ENCODE measurements around the gene UGT1A3.

DNA sequence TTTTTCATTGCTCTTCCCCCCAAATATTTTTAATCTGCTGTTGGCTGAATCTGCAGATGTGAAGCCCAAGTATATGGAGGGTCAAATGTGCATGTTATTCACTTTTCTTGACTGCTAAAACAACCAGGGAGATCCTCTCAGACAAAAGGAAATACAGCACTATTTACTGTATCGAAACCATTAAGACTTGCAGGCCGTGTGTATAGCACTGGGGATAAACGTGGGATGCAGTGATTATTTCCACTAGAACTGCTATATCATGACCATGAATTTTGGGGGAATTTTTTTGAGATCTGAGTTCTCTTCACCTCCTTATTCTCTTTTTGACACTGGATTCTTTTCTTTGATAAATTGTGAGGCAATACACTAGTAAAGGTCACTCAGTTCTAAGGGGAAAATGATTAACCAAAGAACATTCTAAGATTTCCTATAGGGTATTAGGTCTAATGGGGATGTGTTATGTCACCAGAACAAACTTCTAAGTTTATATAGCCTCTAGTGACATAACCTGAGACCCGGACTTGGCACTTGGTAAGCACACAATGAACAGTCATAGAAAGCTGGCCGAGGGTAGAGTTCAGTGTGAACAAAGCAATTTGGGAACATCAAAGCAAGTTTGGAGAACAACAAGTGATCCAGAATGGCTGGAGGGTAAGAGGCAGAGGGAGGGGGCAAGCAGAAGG is 16.4 kb downstream of the UGT1A3 start:
- TF ChIP-seq, protein P1, sequence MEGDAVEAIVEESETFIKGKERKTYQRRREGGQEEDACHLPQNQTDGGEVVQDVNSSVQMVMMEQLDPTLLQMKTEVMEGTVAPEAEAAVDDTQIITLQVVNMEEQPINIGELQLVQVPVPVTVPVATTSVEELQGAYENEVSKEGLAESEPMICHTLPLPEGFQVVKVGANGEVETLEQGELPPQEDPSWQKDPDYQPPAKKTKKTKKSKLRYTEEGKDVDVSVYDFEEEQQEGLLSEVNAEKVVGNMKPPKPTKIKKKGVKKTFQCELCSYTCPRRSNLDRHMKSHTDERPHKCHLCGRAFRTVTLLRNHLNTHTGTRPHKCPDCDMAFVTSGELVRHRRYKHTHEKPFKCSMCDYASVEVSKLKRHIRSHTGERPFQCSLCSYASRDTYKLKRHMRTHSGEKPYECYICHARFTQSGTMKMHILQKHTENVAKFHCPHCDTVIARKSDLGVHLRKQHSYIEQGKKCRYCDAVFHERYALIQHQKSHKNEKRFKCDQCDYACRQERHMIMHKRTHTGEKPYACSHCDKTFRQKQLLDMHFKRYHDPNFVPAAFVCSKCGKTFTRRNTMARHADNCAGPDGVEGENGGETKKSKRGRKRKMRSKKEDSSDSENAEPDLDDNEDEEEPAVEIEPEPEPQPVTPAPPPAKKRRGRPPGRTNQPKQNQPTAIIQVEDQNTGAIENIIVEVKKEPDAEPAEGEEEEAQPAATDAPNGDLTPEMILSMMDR (IDR thresholded peaks at IDR 0.05), result no peak
- TF ChIP-seq POLR2A (IDR thresholded peaks at IDR 0.05), result no peak
